Mucosa of gallbladder (tissue), 1 donor: ENCODE measurements around the gene YIPF1. TPM values are rescaled to one million over a fixed set of nuclear protein-coding genes. Genes with fewer than 3 reads are reported as not detected.

Source experiments
- total RNA-seq: library from RNA; stranded (reverse); gene quantifications from one replicate; pipeline ENCODE4 v1.2.1, GENCODE V29; 2021
- donor health status: DM: no; HTN: no; CAD: no.

YIPF1 gene
- total RNA-seq, 1 donor from 2014 or later = 37.1 TPM

Other genes with a start within 250 kb of the YIPF1 start
- gene GLIS1, start 150.6 kb downstream of the YIPF1 start, total RNA-seq = 0.17 TPM
- 9.7 TPM for gene NDC1, start 51.5 kb downstream of the YIPF1 start, total RNA-seq
- 6.2 TPM for gene DIO1, start 4.4 kb upstream of the YIPF1 start, total RNA-seq
- gene IFT25, start 55.9 kb upstream of the YIPF1 start, total RNA-seq = 24.4 TPM
- 25.7 TPM for gene LRRC42, start 56.6 kb upstream of the YIPF1 start, total RNA-seq
- gene LDLRAD1, start 128.4 kb upstream of the YIPF1 start, total RNA-seq = 1.3 TPM
- gene TMEM59, start 163.4 kb upstream of the YIPF1 start, total RNA-seq = 714 TPM
- 6.0 TPM for gene TCEANC2, start 163.8 kb upstream of the YIPF1 start, total RNA-seq